Erythroblast (primary cell): ENCODE results near the gene CBX2.

Experiments
- GATA1 ChIP-seq: IDR thresholded peaks from 2 replicates; pipeline ENCODE4 v1.6.1; 2011; ENCODE audit warnings: low read depth, mild to moderate bottlenecking, control low read depth, low read length, moderate library complexity
- POLR2A ChIP-seq: IDR thresholded peaks from 2 replicates; pipeline ENCODE4 v1.6.1; 2011; ENCODE audit warnings: mild to moderate bottlenecking, low read length

- TF ChIP-seq POLR2A (no peak), GATA1 (no peak)
Measured at GRCh38 chr17:79824893-79825579, 47.1 kb downstream of the CBX2 start.
